ENCODE data around the gene BCL11B.

Gene BCL11B

GRCh38 chr14:99203080-99203479 is 68.9 kb downstream of the BCL11B start:
- in situ Hi-C loops (cut with MboI; ENCODE audit: low sequenced_read_pairs): no loop called here

GRCh38 chr14:99202516-99202915 is 69.5 kb downstream of the BCL11B start:
- in situ Hi-C loops (cut with MboI; ENCODE audit: low sequenced_read_pairs): no loop called here

- in situ Hi-C loops (cut with MboI; ENCODE audit: low sequenced_read_pairs): no loop called here
Measured at GRCh38 chr14:99201351-99202073, 70.5 kb downstream of the BCL11B start.

- in situ Hi-C loops (cut with MboI; ENCODE audit: low sequenced_read_pairs): no loop called here
Measured at GRCh38 chr14:99200654-99201005, 71.4 kb downstream of the BCL11B start.

- in situ Hi-C loops (cut with MboI; ENCODE audit: low sequenced_read_pairs): no loop called here
Measured at GRCh38 chr14:99199846-99200653, 71.9 kb downstream of the BCL11B start.

GRCh38 chr14:99198746-99199502 is 73.1 kb downstream of the BCL11B start:
- in situ Hi-C loops (cut with MboI; ENCODE audit: low sequenced_read_pairs): no loop called here

GRCh38 chr14:99196310-99196650 is 75.7 kb downstream of the BCL11B start:
- in situ Hi-C loops (cut with MboI; ENCODE audit: low sequenced_read_pairs): no loop called here

- in situ Hi-C loops (cut with MboI; ENCODE audit: low sequenced_read_pairs): no loop called here
Measured at GRCh38 chr14:99195602-99196309, 76.2 kb downstream of the BCL11B start.

- in situ Hi-C loops (cut with MboI; ENCODE audit: low sequenced_read_pairs): no loop called here
Measured at GRCh38 chr14:99194736-99195135, 77.3 kb downstream of the BCL11B start.

GRCh38 chr14:99194136-99194535 is 77.9 kb downstream of the BCL11B start:
- in situ Hi-C loops (cut with MboI; ENCODE audit: low sequenced_read_pairs): no loop called here

- in situ Hi-C loops (cut with MboI; ENCODE audit: low sequenced_read_pairs): no loop called here
Measured at GRCh38 chr14:99192830-99193229, 79.2 kb downstream of the BCL11B start.

GRCh38 chr14:99192028-99192621 is 79.9 kb downstream of the BCL11B start:
- in situ Hi-C loops (cut with MboI; ENCODE audit: low sequenced_read_pairs): no loop called here

- in situ Hi-C loops (cut with MboI; ENCODE audit: low sequenced_read_pairs): no loop called here
Measured at GRCh38 chr14:99191395-99192027, 80.5 kb downstream of the BCL11B start.

GRCh38 chr14:99190696-99191394 is 81.2 kb downstream of the BCL11B start:
- in situ Hi-C loops (cut with MboI; ENCODE audit: low sequenced_read_pairs): no loop called here

GRCh38 chr14:99189201-99189801 is 82.7 kb downstream of the BCL11B start:
- in situ Hi-C loops (cut with MboI; ENCODE audit: low sequenced_read_pairs): no loop called here

GRCh38 chr14:99188731-99189191 is 83.2 kb downstream of the BCL11B start:
- in situ Hi-C loops (cut with MboI; ENCODE audit: low sequenced_read_pairs): no loop called here

GRCh38 chr14:99187858-99188257 is 84.1 kb downstream of the BCL11B start:
- in situ Hi-C loops (cut with MboI; ENCODE audit: low sequenced_read_pairs): no loop called here

- in situ Hi-C loops (cut with MboI; ENCODE audit: low sequenced_read_pairs): no loop called here
Measured at GRCh38 chr14:99186956-99187690, 84.9 kb downstream of the BCL11B start.

All from HL-60/S4 treated with phorbol 12-myristate 13-acetate at 8.2 ng/mL for 4 days and 3 days (cell line).